WTC11 (cell line): Measurements from ENCODE around the gene MTFR2.

Experiments used
- JUN ChIP-seq: sonication (generic); formaldehyde crosslinking; IDR thresholded peaks from 2 replicates; pipeline ENCODE4 v1.8.0; 2023; ENCODE audit warnings: mild to moderate bottlenecking, missing genetic modification reagents
- NR3C1 ChIP-seq: sonication (generic); formaldehyde crosslinking; conservative IDR thresholded peaks from 2 replicates; pipeline ENCODE4 v1.8.1; 2023; ENCODE audit warnings: low read depth, mild to moderate bottlenecking, missing genetic modification reagents
- ZNF138 ChIP-seq: sonication (generic); formaldehyde crosslinking; conservative IDR thresholded peaks from 2 replicates; pipeline ENCODE4 v1.8.1; 2022; ENCODE audit warnings: mild to moderate bottlenecking, moderate library complexity, missing genetic modification reagents
- TF ChIP-seq, protein P1 (sequence below): fragments of 200-600 bp; IDR thresholded peaks from 2 replicates; pipeline ENCODE4 v1.8.0; 2022; ENCODE audit warnings: antibody characterized with exemption
- TF ChIP-seq, protein P2 (sequence below): sonication (generic); formaldehyde crosslinking; IDR thresholded peaks from 2 replicates; pipeline ENCODE4 v1.8.1; 2022; ENCODE audit warnings: low read depth, mild to moderate bottlenecking, moderate library complexity, missing genetic modification reagents, borderline replicate concordance

DNA sequence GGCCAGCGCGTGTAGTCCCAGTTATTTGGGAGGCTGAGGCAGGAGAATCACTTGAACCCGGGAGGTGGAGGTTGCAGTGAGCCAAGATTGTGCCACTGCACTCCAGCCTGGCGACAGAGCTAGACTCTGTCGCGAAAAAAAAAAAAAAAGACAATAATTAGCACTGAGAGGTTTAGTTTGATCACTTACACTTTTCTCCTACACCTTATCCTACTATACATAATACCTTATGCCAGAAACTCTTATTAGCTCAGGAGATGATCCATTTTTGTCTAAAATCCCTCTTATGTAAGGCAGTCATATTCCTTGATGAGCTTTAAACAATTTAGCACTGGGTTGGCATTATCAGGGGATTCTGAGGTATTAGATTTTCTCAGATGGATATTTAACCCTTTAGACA lies 3.6 kb upstream of the MTFR2 start:
- TF ChIP-seq, protein P1, sequence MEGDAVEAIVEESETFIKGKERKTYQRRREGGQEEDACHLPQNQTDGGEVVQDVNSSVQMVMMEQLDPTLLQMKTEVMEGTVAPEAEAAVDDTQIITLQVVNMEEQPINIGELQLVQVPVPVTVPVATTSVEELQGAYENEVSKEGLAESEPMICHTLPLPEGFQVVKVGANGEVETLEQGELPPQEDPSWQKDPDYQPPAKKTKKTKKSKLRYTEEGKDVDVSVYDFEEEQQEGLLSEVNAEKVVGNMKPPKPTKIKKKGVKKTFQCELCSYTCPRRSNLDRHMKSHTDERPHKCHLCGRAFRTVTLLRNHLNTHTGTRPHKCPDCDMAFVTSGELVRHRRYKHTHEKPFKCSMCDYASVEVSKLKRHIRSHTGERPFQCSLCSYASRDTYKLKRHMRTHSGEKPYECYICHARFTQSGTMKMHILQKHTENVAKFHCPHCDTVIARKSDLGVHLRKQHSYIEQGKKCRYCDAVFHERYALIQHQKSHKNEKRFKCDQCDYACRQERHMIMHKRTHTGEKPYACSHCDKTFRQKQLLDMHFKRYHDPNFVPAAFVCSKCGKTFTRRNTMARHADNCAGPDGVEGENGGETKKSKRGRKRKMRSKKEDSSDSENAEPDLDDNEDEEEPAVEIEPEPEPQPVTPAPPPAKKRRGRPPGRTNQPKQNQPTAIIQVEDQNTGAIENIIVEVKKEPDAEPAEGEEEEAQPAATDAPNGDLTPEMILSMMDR: no peak
- no peak for TF ChIP-seq JUN (CRISPR knock-in tag)
- TF ChIP-seq NR3C1 (CRISPR knock-in tag): no peak
- TF ChIP-seq ZNF138: no peak
- TF ChIP-seq, protein P2, sequence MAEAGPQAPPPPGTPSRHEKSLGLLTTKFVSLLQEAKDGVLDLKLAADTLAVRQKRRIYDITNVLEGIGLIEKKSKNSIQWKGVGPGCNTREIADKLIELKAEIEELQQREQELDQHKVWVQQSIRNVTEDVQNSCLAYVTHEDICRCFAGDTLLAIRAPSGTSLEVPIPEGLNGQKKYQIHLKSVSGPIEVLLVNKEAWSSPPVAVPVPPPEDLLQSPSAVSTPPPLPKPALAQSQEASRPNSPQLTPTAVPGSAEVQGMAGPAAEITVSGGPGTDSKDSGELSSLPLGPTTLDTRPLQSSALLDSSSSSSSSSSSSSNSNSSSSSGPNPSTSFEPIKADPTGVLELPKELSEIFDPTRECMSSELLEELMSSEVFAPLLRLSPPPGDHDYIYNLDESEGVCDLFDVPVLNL (CRISPR knock-in tag): no peak
